ENCODE data around the gene REXO4.

DNA sequence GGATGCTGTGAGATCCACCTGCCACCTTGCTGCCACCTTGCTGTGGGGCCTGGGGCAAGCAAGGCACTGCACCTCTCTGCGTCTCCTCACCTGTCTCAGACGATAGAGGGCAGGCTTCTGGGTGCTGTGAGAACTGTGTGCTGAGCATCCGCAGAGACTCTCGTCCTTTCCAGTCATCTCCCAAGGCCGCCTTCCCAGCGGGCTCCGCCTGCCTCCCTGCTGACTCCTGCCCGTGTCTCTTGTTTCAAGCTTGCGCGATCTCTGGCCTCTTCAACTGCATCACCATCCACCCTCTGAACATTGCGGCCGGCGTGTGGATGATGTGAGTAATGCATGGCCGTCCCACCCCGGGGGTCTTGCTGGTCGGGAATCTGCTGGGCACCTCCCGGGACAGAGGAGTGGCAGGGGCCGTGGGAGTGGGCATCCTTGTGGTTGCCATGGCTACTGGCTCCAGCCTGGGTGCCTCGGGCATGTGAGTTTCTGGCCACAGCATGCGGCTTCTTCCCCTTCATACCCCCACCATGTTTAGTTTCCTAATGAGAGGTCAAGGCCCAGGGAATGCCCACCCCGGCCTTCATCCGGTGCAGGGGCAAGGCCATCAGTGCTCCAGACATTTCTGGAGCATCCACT lies 45.5 kb upstream of the REXO4 start:
- TF ChIP-seq EZH2 (IDR thresholded peaks at IDR 0.05; ENCODE audit: borderline replicate concordance, insufficient read depth, low read length, poor library complexity, severe bottlenecking) (no peak), POLR2AphosphoS5 (IDR thresholded peaks at IDR 0.05) (no peak)
- TF ChIP-seq, protein P1, sequence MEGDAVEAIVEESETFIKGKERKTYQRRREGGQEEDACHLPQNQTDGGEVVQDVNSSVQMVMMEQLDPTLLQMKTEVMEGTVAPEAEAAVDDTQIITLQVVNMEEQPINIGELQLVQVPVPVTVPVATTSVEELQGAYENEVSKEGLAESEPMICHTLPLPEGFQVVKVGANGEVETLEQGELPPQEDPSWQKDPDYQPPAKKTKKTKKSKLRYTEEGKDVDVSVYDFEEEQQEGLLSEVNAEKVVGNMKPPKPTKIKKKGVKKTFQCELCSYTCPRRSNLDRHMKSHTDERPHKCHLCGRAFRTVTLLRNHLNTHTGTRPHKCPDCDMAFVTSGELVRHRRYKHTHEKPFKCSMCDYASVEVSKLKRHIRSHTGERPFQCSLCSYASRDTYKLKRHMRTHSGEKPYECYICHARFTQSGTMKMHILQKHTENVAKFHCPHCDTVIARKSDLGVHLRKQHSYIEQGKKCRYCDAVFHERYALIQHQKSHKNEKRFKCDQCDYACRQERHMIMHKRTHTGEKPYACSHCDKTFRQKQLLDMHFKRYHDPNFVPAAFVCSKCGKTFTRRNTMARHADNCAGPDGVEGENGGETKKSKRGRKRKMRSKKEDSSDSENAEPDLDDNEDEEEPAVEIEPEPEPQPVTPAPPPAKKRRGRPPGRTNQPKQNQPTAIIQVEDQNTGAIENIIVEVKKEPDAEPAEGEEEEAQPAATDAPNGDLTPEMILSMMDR (IDR thresholded peaks at IDR 0.05; ENCODE audit: poor library complexity, severe bottlenecking) = peak; percentile 43

Measured in neural cell (in vitro differentiated cells).